Epithelial cell of proximal tubule (primary cell): ENCODE results near the gene DAPK2. TPM values are rescaled to one million over a fixed set of nuclear protein-coding genes. Genes with fewer than 3 reads are reported as not detected.
A peak's percentile ranks its signal among the peaks of the same experiment; 100 is the strongest.
"Not testable (repeated sequence)": the region's sequence is repeated elsewhere in the genome, so short reads cannot be mapped to it uniquely, and the experiment has no call there.

Experiments
- DNase-seq: peaks from one replicate; pipeline ENCODE4 v3.0.0-alpha.2; 2011; ENCODE audit warnings: low read depth
- H3K4me3 ChIP-seq: 2 replicates; pipeline ENCODE4 v1.5.1; 2011; ENCODE audit warnings: low read depth, mild to moderate bottlenecking, low read length
- total RNA-seq: library from RNA; depleted of rRNA; stranded (reverse); fragments of >200 nt; gene quantifications from 2 replicates; pipeline ENCODE4 v1.2.3, GENCODE V29; 2015
- TF ChIP-seq, protein P1 (sequence below): conservative IDR thresholded peaks from 2 replicates; pipeline ENCODE4 v1.5.1; 2012; ENCODE audit warnings: low read depth, mild to moderate bottlenecking, low read length

DAPK2 gene
- total RNA-seq, 1 donor from 2014 or later: 7.3 TPM

- no peak overlapping the region for H3K4me3 ChIP-seq
- TF ChIP-seq, protein P1, sequence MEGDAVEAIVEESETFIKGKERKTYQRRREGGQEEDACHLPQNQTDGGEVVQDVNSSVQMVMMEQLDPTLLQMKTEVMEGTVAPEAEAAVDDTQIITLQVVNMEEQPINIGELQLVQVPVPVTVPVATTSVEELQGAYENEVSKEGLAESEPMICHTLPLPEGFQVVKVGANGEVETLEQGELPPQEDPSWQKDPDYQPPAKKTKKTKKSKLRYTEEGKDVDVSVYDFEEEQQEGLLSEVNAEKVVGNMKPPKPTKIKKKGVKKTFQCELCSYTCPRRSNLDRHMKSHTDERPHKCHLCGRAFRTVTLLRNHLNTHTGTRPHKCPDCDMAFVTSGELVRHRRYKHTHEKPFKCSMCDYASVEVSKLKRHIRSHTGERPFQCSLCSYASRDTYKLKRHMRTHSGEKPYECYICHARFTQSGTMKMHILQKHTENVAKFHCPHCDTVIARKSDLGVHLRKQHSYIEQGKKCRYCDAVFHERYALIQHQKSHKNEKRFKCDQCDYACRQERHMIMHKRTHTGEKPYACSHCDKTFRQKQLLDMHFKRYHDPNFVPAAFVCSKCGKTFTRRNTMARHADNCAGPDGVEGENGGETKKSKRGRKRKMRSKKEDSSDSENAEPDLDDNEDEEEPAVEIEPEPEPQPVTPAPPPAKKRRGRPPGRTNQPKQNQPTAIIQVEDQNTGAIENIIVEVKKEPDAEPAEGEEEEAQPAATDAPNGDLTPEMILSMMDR: no peak
- DNase-seq: no peak
Measured at GRCh38 chr15:64070106-64070505, 23.8 kb upstream of the DAPK2 start.

DNA sequence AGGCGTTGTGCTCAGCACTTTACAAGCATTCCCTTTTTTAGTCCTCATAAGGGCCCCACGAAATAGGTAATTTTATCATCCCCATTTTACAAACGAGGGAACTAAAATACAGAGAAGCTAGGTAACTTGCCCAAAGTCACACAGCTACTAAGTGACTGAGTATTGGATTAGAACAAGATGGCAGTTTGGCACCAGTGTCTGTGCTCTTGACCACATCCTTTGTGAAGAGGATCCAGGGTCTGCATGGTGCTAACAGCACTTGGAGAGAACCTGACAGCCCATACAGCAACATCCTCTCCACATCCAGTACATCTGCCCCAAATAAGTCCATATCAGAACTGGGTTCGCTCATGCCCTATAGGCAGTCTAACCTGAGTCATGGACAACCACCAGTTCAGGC, 21.8 kb upstream of the DAPK2 start:
- TF ChIP-seq, protein P1: no peak
- H3K4me3 ChIP-seq: no peak overlapping the region
- no peak for DNase-seq

GRCh38 chr15:64067564-64068030, 21.3 kb upstream of the DAPK2 start:
- DNase-seq: no peak
- TF ChIP-seq, protein P1: peak; percentile 85
- no peak overlapping the region for H3K4me3 ChIP-seq

GRCh38 chr15:64066451-64066850, 20.2 kb upstream of the DAPK2 start:
- TF ChIP-seq, protein P1: no peak
- DNase-seq: no peak

GRCh38 chr15:64060716-64061115, 14.4 kb upstream of the DAPK2 start:
- TF ChIP-seq, protein P1: no peak
- H3K4me3 ChIP-seq: no peak overlapping the region

More at GRCh38 chr15:64066451-64066850, 20.2 kb upstream of the DAPK2 start:
- no peak overlapping the region for H3K4me3 ChIP-seq

DNA sequence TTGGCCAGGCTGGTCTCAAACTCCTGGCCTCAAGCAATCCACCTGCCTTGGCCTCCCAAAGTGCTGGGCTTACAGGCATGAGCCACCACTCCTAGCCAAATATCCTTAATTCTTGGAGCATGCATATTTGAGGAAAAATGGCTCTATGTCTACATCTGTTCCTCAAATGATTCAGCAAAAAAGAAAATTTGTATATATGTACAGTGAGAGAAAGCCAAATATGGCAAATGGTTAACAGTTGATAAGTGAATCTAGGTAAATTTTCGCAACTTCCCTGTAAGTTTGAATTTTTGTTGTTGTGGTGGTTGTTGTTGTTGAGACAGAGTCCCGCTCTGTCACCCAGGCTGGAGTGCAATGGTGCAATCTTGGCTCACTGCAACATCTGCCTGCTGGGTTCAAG, 12.8 kb upstream of the DAPK2 start:
- not testable (repeated sequence) for DNase-seq, H3K4me3 ChIP-seq

More at GRCh38 chr15:64060716-64061115, 14.4 kb upstream of the DAPK2 start:
- DNase-seq: no peak

DNA sequence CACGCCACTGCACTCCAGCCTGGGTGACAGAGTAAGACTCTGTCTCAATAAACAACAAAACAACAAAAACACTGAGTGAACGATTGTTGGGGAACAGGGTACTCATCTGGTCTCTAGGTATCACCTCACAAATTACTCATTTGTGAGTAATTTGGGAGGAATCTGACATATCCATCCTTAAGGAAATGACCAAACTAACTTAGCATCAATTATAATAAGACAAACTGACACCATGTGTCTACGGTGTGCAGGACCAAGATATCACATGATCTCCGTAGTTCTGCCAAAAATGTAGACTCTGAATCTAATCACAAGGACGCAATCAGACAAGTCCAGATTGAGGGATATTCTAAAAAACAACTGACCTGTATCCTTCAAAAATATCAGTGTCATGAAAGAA, 12.0 kb upstream of the DAPK2 start:
- TF ChIP-seq, protein P1: no peak
- no peak overlapping the region for H3K4me3 ChIP-seq
- DNase-seq: no peak

DNA sequence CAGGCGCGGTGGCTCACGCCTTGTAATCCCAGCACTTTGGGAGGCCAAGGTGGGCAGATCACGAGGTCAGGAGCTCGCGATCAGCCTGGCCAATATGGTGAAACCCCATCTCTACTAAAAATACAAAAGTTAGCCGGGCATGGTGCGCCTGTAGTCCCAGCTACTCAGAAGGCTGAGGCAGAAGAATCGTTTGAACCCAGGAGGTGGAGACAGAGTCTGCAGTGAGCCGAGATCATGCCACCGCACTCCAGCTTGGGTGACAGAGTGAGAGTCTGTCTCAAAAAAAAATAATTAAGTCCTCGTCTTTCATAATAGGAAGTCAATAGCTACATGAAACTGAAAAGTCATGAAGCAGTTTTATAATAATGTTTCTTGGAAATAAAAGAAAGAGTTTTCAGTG, 7.4 kb upstream of the DAPK2 start:
- not testable (repeated sequence) for DNase-seq, H3K4me3 ChIP-seq
